A549 (cell line): ENCODE measurements around the gene ANO6. TPM values are rescaled to one million over a fixed set of nuclear protein-coding genes. Genes with fewer than 3 reads are reported as not detected.

Experiments used
- ATAC-seq, 2 experiments: fragments of 200-7000 bp in 1 of 2; fragments of >200 bp in 1 of 2; cut with Nextera tagmentation in 1 of 2; cut with Tn5 transposase in 1 of 2; 3 replicates each; pipeline versions ENCODE4 v1.8.0 to v1.9.1; 2018 to 2020; ENCODE audit warnings: mild to moderate bottlenecking in 1 of 2, moderate library complexity in 1 of 2
- CTCF ChIA-PET: fragments of 300-600 bp; sonication (Branson Sonifier 250); formaldehyde crosslinking; extraction: SDS; loops from one replicate; lab custom pipeline; 2021; ENCODE audit warnings: antibody characterized with exemption, inconsistent platforms; lab: Yijun Ruan, JAX
- POLR2A ChIA-PET: fragments of 350-600 bp; formaldehyde crosslinking; extraction: SDS; loops from one replicate; lab custom pipeline; 2021; ENCODE audit warnings: antibody characterized with exemption, inconsistent platforms; lab: Yijun Ruan, JAX
- DNase-seq, 2 experiments: peaks; one replicate each; pipeline versions ENCODE4 v3.0.0 to v3.0.0-alpha.2; 2011 to 2016; ENCODE audit warnings: low read depth in 1 of 2, low spot score in 1 of 2
- FAIRE-seq: peaks from 2 replicates; lab custom pipeline; 2011; peaks lifted over from hg19 to GRCh38; lab: Jason Lieb, UNC
- H3K27ac ChIP-seq, 2 experiments: fragments of >200 bp; sonication (Bioruptor Twin); formaldehyde crosslinking; 3 replicates each; pipeline ENCODE4 v1.5.1; 2016 to 2017
- H3K4me1 ChIP-seq: fragments of >200 bp; sonication (Bioruptor Twin); formaldehyde crosslinking; 3 replicates; pipeline ENCODE4 v1.6.1; 2016
- H3K4me2 ChIP-seq: fragments of >200 bp; sonication (Bioruptor Twin); formaldehyde crosslinking; 3 replicates; pipeline ENCODE4 v1.6.1; 2016
- H3K4me3 ChIP-seq: fragments of >200 bp; sonication (Bioruptor Twin); formaldehyde crosslinking; 3 replicates; pipeline ENCODE4 v1.5.1; 2016
- H3K9me3 ChIP-seq: fragments of >200 bp; sonication (Bioruptor Twin); formaldehyde crosslinking; 3 replicates; pipeline ENCODE4 v1.6.1; 2016
- CHD2 ChIP-seq: fragments of 150-350 bp; IDR thresholded peaks from 2 replicates; pipeline ENCODE4 v1.6.1; 2014; ENCODE audit warnings: low read length; ENCODE audit not compliant: partially characterized antibody
- EP300 ChIP-seq, 2 experiments: fragments of >200 bp; sonication (Bioruptor Twin); formaldehyde crosslinking; IDR thresholded peaks; 2 replicates in 1 of 2; 3 replicates in 1 of 2; pipeline ENCODE4 v1.6.1; 2016 to 2017
- ESRRA ChIP-seq: fragments of 150-350 bp; IDR thresholded peaks from 2 replicates; pipeline ENCODE4 v1.6.1; 2014; ENCODE audit warnings: mild to moderate bottlenecking, low read length, borderline replicate concordance
- FOSB ChIP-seq: fragments of 250-450 bp; sonication (Bioruptor Pico); IDR thresholded peaks from 2 replicates; pipeline ENCODE4 v1.5.0; 2020; ENCODE audit warnings: mild to moderate bottlenecking, moderate library complexity
- FOSL2 ChIP-seq, 2 experiments: fragments of 450-650 bp in 1 of 2; fragments of >200 bp in 1 of 2; sonication (Bioruptor Twin) in 1 of 2; formaldehyde crosslinking; IDR thresholded peaks; 2 replicates each; pipeline versions ENCODE4 v1.5.0 to v1.6.1; 2016 to 2020; ENCODE audit warnings: mild to moderate bottlenecking in 1 of 2, moderate library complexity in 1 of 2
- GATA3 ChIP-seq: IDR thresholded peaks from 2 replicates; pipeline ENCODE4 v1.6.1; 2012; ENCODE audit warnings: borderline replicate concordance
- HDAC2 ChIP-seq: fragments of 200-600 bp; sonication (generic); IDR thresholded peaks from 2 replicates; pipeline ENCODE4 v1.6.1; 2016
- HEYL ChIP-seq: fragments of 250-450 bp; sonication (Bioruptor Pico); IDR thresholded peaks from 2 replicates; pipeline ENCODE4 v1.8.0; 2021; ENCODE audit warnings: mild to moderate bottlenecking, moderate library complexity
- MAFK ChIP-seq: fragments of 450-650 bp; IDR thresholded peaks from 2 replicates; pipeline ENCODE4 v1.6.1; 2014; ENCODE audit not compliant: partially characterized antibody
- PHF8 ChIP-seq: fragments of 200-600 bp; sonication (generic); IDR thresholded peaks from 2 replicates; pipeline ENCODE4 v1.6.1; 2016; ENCODE audit warnings: low read depth, mild to moderate bottlenecking, antibody characterized with exemption, moderate library complexity, borderline replicate concordance
- RNF2 ChIP-seq: fragments of 200-600 bp; sonication (generic); IDR thresholded peaks from 2 replicates; pipeline ENCODE4 v1.6.1; 2016; ENCODE audit warnings: low read depth, mild to moderate bottlenecking, antibody characterized with exemption, moderate library complexity, borderline replicate concordance
- TP53 ChIP-seq: fragments of 250-450 bp; sonication (Bioruptor Pico); IDR thresholded peaks from 2 replicates; pipeline ENCODE4 v1.5.0; 2021; ENCODE audit warnings: mild to moderate bottlenecking, moderate library complexity
- ZNF302 ChIP-seq: fragments of 250-450 bp; sonication (Bioruptor Pico); IDR thresholded peaks from 2 replicates; pipeline ENCODE4 v1.9.0; 2021; ENCODE audit warnings: inconsistent platforms, mild to moderate bottlenecking, moderate library complexity
- ZSCAN20 ChIP-seq: fragments of 250-450 bp; sonication (Bioruptor Pico); IDR thresholded peaks from 2 replicates; pipeline ENCODE4 v1.8.0; 2022; ENCODE audit warnings: mild to moderate bottlenecking, moderate library complexity
- WGBS: methylation state at CpG from one replicate; pipeline ENCODE4 v1.1.6; 2017; ENCODE audit errors: missing lambda C conversion rate; 5-methylcytosine and 5-hydroxymethylcytosine counted together
- polyA plus RNA-seq, 4 experiments: library from polyadenylated mRNA; depleted of rRNA in 3 of 4; stranded (reverse); fragments of >200 nt; fragmentation: RNase III in 1 of 4; extraction: RNeasy Plus Mini Kit Qiagen cat#74134 plus additional on column Dnase treatment in 1 of 4; gene quantifications; 2 replicates in 3 of 4; 3 replicates in 1 of 4; pipeline ENCODE4 v1.2.3, GENCODE V29; 2011 to 2017
- TF ChIP-seq, protein P1 (sequence below): fragments of >200 bp; sonication (Bioruptor Twin); formaldehyde crosslinking; IDR thresholded peaks from 3 replicates; pipeline ENCODE4 v1.5.1; 2016
- TF ChIP-seq, protein P2 (sequence below): IDR thresholded peaks from 2 replicates; pipeline ENCODE4 v1.6.1; 2012; ENCODE audit warnings: low read depth, borderline replicate concordance

The ANO6 gene
- polyA plus RNA-seq, 2 of the 4 experiments (the other 2 are of a cell fraction), result 41.7 to 80.0 TPM

DNA sequence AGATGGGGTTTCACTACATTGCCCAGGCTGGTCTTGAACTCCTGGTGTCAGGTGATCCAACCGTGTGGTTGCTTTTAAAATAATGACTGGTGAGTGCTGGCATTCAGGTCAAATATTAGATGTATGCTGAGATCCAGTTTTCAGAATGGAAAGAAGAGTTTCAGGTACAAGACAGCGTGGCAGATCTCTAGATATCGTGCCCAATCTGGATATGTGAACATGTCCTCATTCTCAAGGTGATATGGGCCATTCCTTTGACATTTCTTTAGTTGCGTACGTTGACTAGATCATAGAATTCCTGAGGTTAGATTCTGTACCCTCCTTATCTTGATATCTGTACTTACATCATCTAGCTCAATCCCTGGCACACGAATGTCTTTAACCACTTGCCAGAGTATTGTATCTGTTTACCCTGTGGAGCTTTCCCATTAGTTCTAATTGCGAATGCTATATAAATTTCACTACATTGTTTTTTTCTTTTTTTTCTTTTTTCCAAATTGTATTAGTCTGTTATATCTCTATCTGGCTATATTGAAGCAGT is 80.2 kb downstream of the ANO6 start:
- peaks cover 32% of the 10 kb centered on the region; the same call in 2 of the 3 replicates for H3K4me1 ChIP-seq
- 66% methylated on average over 7 of the region's 7 CpGs for WGBS
- TF ChIP-seq ZSCAN20, result no peak
- TF ChIP-seq, protein P1, sequence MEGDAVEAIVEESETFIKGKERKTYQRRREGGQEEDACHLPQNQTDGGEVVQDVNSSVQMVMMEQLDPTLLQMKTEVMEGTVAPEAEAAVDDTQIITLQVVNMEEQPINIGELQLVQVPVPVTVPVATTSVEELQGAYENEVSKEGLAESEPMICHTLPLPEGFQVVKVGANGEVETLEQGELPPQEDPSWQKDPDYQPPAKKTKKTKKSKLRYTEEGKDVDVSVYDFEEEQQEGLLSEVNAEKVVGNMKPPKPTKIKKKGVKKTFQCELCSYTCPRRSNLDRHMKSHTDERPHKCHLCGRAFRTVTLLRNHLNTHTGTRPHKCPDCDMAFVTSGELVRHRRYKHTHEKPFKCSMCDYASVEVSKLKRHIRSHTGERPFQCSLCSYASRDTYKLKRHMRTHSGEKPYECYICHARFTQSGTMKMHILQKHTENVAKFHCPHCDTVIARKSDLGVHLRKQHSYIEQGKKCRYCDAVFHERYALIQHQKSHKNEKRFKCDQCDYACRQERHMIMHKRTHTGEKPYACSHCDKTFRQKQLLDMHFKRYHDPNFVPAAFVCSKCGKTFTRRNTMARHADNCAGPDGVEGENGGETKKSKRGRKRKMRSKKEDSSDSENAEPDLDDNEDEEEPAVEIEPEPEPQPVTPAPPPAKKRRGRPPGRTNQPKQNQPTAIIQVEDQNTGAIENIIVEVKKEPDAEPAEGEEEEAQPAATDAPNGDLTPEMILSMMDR, result no peak
- no peak for TF ChIP-seq HEYL
- no peak for TF ChIP-seq CHD2
- TF ChIP-seq FOSB (CRISPR knock-in tag), result no peak
- TF ChIP-seq GATA3, result peak; percentile 51; the same call in 1 of the 2 replicates
- TF ChIP-seq FOSL2 (IDR thresholded peaks at IDR 0.05), result no peak
- TF ChIP-seq FOSL2 (CRISPR knock-in tag; IDR thresholded peaks at IDR 0.05), result no peak
- H3K4me2 ChIP-seq, result no peak overlapping the region
- FAIRE-seq, result no peak
- DNase-seq, result no peak
- no peak; a peak in 1 of 6 replicates for ATAC-seq
- no peak overlapping the region for H3K27ac ChIP-seq
- H3K9me3 ChIP-seq, result no peaks in the 10 kb centered on the region
- POLR2A ChIA-PET, result no interaction called here
- H3K4me3 ChIP-seq, result no peak overlapping the region
- CTCF ChIA-PET, result interaction anchor here (0.8 to 1.3 kb wide), 2 partner anchors 33 to 106 kb away, joined by 3 to 4 read pairs; no protein-coding TSS in a partner anchor

DNA sequence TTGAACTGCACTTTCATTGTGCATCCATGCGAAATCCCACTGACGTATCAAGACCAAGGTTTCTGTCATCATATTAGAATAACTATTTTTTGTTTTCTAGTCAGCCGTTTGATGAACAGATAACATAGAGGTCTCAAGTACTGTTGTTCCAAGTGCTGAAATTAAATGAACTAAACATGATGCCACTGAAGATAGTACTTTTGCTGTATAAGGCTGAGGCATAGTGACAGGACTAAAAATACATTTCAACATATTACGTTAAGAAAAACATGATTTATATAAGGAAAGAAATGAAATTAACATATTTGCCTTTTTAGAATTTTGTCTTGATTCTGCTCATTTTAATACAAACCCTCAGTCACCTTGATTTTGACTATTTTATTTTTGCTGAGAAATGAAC is 82.2 kb downstream of the ANO6 start:
- no peak overlapping the region for H3K27ac ChIP-seq
- WGBS, result 90% methylated on average over 4 of the region's 4 CpGs
- CTCF ChIA-PET, result interaction anchor here (0.7 kb wide), 1 partner anchor 51 kb away, joined by 3 read pairs; no protein-coding TSS in a partner anchor

DNA sequence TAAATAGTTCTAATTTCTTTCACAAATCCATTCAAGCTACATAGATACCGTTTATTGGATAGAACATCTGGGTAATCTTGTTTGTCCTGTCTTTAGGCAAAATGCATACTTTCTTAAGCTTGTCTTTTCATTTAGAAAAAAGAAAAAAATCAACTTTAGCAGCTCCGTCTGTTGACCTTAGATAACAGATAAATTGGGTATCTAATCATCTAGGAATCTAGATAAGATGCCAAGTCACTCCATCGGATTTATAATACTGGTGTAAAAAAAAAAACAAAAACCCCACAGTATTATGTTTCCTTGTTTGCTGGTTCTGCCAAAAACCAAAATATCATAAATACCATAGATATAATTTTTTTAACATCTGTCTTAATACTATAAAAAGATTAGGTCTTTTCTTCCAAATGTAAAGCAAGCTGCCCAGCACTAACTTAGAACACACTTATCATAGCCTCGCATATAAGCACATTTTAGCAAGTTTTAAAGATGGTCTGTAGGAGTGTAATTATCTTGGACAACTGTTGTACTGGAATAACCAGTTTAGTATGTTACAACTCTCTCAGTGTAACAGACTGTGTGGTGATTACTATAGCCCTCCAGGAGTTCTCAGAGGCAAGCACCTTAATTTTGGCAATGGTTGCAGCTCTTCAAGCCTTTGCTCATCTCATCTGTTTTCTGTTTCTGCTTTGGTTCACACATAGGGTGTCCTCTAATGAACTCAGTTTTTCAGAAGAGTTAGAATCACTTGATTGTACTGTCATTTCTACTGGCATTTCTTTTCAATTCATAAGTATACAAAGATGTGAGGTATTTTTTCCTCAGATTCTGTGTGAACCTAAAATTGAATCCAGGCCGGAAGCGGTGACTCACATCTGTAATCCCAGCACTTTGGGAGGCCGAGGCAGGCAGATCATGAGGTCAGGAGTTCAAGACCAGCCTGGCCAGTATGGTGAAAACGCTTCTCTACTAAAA is 83.1 kb downstream of the ANO6 start:
- WGBS, result 58% methylated on average over 8 of the region's 8 CpGs
- ChIA-PET POLR2A (no interaction called here), CTCF (interaction anchor here (0.7 to 1.8 kb wide), 3 partner anchors 13 to 90 kb away, joined by 3 to 5 read pairs (median 4); no protein-coding TSS in a partner anchor)
- no peak overlapping the region for H3K4me2 ChIP-seq
- FAIRE-seq (no peak), DNase-seq (no peak), ATAC-seq (peak in 1 of 2 experiments; percentile 54; a peak in 2 of 6 replicates)
- TF ChIP-seq GATA3, result peak; percentile 16; the same call in 1 of the 2 replicates
- TF ChIP-seq FOSL2 (IDR thresholded peaks at IDR 0.05), result no peak
- TF ChIP-seq FOSL2 (CRISPR knock-in tag; IDR thresholded peaks at IDR 0.05), result no peak
- H3K9me3 ChIP-seq, result no peaks in the 10 kb centered on the region
- no peak overlapping the region for H3K27ac ChIP-seq
- H3K4me1 ChIP-seq, result peaks cover 21% of the 10 kb centered on the region; the same call in 2 of the 3 replicates
- H3K4me3 ChIP-seq, result no peak overlapping the region

More for the DNA sequence above, 82.2 kb downstream of the ANO6 start:
- POLR2A ChIA-PET, result no interaction called here
- TF ChIP-seq TP53 (CRISPR knock-in tag) (no peak), EP300 (IDR thresholded peaks at IDR 0.05) (no peak), RNF2 (no peak), ESRRA (no peak), MAFK (no peak), HDAC2 (no peak), PHF8 (no peak), ZNF302 (no peak), HEYL (no peak)
- TF ChIP-seq, protein P2, sequence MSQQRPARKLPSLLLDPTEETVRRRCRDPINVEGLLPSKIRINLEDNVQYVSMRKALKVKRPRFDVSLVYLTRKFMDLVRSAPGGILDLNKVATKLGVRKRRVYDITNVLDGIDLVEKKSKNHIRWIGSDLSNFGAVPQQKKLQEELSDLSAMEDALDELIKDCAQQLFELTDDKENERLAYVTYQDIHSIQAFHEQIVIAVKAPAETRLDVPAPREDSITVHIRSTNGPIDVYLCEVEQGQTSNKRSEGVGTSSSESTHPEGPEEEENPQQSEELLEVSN, result no peak
- ATAC-seq (no peak), FAIRE-seq (no peak), DNase-seq (no peak)
- Histone ChIP-seq H3K4me1 (peaks cover 24% of the 10 kb centered on the region; the same call in 2 of the 3 replicates), H3K9me3 (no peaks in the 10 kb centered on the region), H3K4me2 (no peak overlapping the region), H3K4me3 (no peak overlapping the region)
